Activated CD8-positive, alpha-beta memory T cell treated with anti-CD3 and anti-CD28 coated beads for 36 hours (primary cell): ENCODE measurements around the gene CD47. TPM values are rescaled to one million over a fixed set of nuclear protein-coding genes. Genes with fewer than 3 reads are reported as not detected.

Experiments used
- CTCF ChIA-PET: fragments of 350-600 bp; sonication (Branson Sonifier 250); formaldehyde crosslinking; loops from one replicate; lab custom pipeline; 2021; ENCODE audit warnings: antibody characterized with exemption; lab: Charles Lee
- POLR2A ChIA-PET: fragments of 350-600 bp; sonication (Branson Sonifier 250); formaldehyde crosslinking; loops from one replicate; lab custom pipeline; 2021; ENCODE audit warnings: antibody characterized with exemption; lab: Charles Lee
- total RNA-seq, 2 experiments: library from RNA; stranded (reverse); gene quantifications; one replicate each; pipeline ENCODE4 v1.2.3, GENCODE V29; 2021

The CD47 gene
- total RNA-seq, 2 experiments from 2014 or later: 107 to 108 TPM

DNA sequence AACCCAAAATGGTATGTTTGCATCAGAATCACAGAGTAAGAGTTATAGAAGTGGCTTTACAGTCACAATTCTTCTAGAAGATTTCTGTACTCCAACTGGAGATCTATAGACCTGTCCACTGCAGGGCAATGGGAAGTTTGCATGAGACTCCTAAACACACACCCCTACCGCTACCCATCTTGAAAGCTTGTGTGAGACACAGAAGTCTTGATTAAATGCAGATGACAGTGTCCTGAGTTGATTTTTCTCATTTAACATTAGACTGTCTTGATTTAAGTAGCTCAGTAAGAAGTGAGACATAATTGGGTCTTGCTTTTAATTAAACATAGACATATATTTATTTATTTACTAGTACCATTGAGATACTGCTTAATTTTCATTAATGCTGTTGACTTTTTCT lies 54.4 kb downstream of the CD47 start:
- ChIA-PET POLR2A (no interaction called here), CTCF (no interaction called here)

DNA sequence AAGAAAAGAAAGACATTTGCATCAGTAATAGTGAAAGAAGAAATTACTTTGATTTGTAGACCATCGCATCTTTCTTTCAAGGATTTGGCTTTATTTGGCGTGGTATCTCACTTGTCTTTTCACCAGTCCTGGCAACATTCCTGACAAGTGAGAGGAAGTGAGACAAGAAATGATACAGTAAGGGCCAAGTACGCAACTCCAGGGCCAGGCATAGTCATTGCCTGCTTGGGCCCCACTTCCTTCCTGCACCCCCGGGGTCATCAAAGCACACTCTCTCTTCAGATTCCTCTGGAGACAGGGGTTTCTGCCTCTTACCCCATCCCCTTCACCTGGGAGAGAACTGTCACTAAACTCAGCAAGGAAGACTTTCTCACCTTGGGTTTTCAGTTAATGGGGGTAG lies 55.1 kb downstream of the CD47 start:
- CTCF ChIA-PET: no interaction called here
- POLR2A ChIA-PET: no interaction called here

DNA sequence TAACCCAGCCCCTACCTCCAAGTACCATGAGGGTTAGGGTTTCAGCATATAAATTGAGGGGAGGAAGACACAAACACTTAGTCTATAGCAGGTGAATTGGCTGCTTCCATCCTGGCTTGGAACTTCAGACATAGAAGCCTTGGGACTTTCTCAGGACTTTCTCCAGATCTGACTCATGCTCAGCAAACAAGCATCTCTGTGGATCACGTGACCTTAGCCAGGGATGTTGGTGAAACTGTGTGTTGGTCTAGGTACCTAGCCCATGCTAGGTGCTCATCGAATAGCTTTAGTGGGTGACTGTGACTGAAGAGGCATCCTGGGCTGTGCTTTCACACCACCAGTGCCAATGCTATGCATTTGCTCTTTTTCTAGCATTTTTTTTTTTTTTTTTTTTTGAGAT lies 58.9 kb downstream of the CD47 start:
- CTCF ChIA-PET: no interaction called here
- POLR2A ChIA-PET: no interaction called here

DNA sequence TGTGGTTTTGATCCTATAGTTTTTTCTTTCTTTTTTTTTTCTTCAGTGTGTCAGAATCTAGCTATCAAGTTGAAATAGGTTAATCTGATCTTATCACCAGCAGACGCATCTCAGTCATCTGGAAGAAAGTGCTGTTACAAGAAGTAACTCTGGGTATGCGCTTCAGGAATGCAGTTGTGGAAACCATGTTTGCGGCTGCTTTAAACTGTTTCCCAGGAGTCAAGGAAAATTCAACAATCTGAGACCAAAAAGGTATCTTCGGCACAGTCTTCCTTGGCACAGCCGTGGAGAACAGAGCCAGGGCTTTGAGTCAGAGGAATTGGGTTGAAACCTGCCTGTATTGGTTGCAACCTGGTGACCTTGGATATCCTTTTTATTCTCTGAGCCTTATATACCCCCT lies 59.9 kb downstream of the CD47 start:
- POLR2A ChIA-PET: no interaction called here
- CTCF ChIA-PET: no interaction called here

DNA sequence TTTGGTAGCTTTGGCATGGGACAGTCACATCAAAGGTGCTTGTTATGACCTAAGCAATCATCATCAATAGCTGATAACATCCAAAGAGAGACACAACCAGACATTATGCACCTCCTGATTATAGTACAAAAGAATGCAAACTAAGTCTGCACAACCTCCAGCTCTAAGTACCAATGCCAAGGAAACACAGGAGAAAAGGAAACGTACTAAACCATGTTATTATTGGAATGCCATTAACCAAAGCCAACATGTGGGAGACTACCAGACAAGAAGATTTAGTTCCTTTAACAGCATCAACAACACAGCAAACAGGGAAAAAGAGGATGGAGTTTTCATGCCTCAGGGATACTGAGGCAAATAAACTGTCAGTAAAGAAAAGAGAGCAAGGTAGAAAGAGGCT lies 61.4 kb downstream of the CD47 start:
- ChIA-PET CTCF (no interaction called here), POLR2A (no interaction called here)

DNA sequence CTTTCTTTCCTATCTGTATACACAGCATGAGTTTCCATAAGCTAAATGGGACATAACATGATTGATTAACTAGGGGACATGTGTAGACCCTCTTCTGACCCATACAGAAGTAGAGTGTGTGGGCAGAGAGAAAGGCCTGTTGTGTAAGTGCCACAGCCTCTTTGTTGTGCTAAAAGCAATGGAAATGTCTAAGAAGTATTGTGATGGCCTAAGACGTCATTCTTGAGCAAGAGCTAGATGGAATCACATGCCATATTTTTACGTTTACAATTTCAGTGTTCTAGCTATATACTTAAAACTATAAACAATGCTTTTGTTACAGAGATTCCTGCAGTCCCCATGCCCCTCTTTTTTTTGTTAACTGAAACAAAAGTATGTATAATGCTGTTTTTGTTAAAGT lies 61.9 kb downstream of the CD47 start:
- CTCF ChIA-PET: no interaction called here

DNA sequence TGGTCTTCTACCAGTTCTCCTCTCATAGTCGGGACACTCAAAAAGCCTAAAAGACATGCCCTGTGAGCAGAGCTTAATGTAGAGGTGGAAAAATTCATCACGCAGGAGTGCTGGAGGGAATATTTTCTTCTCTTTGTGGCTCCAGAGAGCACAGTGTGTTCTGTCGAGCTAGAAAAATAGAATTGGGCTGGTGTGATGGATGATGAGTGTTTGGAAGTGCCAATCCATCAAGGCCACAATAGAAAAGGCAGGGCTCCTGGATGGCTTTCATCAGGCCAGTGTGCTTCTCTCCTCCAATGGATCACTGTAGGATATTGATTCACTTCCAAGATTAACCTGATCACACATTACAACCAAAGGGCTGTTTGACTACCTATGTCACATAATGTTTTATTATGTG lies 65.7 kb downstream of the CD47 start:
- ChIA-PET CTCF (no interaction called here), POLR2A (no interaction called here)

More for the DNA sequence above, 61.9 kb downstream of the CD47 start:
- POLR2A ChIA-PET: no interaction called here

DNA sequence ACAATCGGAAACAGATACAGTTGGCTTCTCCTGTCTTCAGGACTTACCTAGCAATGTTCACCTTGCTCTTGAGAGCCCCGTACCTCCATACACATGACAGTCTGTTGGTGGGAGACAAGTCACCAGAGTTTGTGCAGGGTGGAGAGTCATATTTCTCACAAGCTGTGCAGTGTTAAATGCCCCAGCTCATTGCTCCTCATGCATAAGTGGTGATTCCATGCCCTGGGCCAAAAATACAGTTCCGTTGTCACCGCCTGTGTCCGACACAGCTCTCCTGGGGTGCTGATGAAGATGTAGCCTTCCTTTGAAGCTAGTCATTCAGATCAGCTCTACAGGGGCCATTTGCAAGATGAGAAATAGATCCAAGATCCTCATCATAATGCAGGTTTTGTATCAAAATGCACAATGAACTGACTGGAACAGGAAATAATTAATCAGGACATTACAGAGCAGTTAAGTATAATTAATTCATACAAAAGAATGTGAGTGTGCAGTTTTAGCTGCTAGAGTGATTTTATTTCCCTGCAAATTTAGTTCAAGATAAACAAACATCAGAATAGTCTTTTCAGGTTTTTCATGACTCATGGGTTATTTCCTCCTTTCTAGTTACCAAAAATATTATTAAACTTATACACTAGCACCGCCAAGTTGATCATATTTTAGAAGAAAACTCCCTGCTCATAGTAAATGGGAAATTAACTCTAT lies 66.5 kb downstream of the CD47 start:
- ChIA-PET POLR2A (no interaction called here), CTCF (interaction anchor here (0.5 kb wide), 1 partner anchor 73 kb away, joined by 3 read pairs; no protein-coding TSS in a partner anchor)

DNA sequence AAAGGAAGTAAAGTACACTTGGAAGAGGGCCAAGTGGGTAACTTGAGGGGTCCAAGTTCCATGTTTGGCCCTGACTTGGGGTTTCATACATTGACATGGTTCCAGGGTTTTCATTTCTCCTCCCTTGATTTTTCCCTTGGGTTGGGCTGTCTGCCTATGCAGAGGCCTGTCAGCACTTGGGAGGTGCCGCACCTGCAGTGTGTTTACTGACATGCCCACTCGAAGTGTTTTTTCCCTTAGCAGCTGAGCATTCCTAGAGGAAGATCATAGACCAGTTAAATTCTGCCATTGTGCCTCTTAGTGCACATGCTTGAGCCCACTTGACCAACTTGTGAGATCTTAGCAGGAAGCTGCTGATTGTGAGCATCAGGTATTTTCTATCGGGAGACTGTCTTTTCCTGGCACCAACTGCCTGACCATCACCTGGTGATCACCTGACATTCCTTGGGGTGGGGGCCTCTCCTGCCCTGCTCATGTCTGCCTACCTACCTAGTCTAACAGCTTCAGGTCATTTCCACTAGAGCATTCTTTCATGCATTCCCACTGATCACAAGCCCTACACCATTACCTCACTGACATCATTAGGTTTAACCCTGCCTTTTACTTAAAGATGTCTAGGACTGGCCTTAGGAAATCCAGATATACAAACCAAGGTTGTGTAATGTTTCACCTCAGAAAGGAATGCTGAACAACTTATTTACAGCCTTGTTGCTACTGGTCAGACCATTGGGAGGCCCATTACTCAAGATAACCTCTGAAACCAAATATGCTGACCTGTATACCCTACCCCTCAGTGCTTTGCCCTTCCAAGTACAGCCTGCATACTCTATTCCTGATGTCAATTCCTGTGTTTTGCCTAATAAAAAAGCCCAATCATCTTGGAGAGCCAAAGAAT lies 68.3 kb downstream of the CD47 start:
- POLR2A ChIA-PET: no interaction called here
- CTCF ChIA-PET: no interaction called here

DNA sequence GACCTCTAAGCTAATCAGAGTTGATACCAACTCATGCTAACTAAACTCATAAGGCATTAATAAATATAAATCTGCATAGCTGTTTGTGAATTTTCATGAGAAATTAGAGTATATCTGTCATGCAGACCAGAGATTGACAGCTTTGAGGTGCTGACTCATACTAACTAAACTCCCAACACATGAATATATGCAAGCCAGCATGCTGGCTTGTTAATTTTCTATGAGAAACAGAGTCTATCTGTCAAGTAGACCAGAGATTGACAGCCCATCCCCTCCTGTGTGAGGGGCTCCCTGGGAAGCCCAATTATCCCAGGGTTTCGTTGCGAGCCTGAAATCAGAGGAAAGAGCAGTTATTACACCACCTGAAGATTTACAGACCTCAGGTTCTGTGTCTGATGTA lies 69.3 kb downstream of the CD47 start:
- ChIA-PET POLR2A (no interaction called here), CTCF (interaction anchor here (0.8 kb wide), 1 partner anchor 446 kb away, joined by 3 read pairs; no protein-coding TSS in a partner anchor)

DNA sequence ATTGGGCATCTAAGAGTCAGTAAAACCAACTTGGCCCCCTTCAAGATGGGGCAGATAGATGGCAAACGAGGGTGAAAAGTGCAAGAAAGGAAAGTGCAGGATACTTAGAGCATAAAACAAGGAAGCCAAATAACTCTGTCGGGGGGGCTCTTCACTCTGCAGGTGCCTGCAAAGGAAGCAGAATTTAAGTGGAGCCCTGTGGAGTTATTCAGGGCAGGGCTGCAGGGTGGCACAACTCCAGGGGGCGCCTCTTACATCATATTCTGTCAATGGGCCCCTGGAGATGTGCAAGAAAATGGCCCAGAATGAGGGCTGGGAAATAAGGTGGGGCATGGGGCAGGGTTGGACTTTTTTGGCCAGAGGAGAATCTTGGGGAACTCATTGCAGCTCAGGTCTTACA lies 69.7 kb downstream of the CD47 start:
- ChIA-PET CTCF (interaction anchor here (0.8 kb wide), 1 partner anchor 446 kb away, joined by 3 read pairs; no protein-coding TSS in a partner anchor), POLR2A (no interaction called here)

DNA sequence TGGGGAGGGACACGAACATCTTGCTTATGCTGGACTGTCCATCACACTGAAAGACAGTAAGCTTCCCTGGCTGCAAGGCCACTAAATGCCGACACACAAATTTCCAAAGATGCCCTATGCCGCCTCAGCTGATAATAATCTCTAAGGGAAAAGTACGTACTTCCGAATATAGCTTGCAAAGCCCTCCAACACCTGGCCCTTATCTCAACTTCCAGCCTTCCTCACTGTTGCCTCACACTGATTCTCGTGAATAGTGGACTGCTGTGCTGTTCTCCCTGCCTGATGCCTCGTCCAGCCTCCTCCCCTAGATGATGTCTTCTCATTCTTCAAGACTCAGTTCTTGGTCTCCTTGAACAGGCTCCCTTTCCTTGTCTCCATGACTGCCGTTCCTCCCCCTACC lies 72.3 kb downstream of the CD47 start:
- ChIA-PET POLR2A (no interaction called here), CTCF (no interaction called here)

DNA sequence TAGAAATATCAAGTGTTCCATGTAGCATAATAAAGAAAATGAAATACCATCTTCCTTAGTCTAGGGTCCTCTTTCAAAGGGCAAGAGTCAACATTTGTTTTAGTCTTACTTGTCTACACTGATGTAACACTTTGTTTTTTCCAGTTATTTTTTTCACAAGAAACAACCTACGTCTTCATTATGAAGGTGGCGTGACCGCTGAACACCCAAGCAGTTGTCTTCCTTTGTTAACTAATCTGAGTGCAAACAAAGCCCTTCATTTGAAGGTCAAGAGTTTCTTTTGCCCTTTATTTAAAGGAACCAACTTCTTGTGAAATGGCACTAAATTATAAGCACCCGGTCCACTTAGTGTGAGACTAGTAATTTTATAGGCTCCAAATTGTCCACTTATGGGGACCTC lies 73.2 kb downstream of the CD47 start:
- CTCF ChIA-PET: interaction anchor here (0.7 kb wide), 1 partner anchor 56 kb away, joined by 3 read pairs; no protein-coding TSS in a partner anchor
- POLR2A ChIA-PET: no interaction called here

DNA sequence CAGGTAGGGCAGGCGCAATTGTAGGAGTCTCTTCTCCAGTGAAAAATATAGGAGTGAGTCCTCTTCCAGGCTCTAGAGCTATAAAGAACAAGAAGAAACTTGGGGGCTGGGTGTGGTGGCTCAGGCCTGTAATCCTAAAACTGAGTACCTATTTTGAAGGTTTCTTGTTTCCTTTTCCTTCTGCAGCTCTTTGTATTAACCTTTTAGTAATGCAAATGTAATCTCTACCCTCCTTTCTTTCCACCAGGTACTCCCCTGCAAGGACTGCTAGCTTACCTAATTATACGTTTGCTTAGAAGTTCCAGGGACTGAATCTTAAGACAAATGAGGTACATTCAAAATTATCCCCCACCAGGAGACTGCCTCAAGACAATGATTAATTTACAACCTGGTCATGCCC lies 75.9 kb downstream of the CD47 start:
- ChIA-PET CTCF (no interaction called here), POLR2A (no interaction called here)

DNA sequence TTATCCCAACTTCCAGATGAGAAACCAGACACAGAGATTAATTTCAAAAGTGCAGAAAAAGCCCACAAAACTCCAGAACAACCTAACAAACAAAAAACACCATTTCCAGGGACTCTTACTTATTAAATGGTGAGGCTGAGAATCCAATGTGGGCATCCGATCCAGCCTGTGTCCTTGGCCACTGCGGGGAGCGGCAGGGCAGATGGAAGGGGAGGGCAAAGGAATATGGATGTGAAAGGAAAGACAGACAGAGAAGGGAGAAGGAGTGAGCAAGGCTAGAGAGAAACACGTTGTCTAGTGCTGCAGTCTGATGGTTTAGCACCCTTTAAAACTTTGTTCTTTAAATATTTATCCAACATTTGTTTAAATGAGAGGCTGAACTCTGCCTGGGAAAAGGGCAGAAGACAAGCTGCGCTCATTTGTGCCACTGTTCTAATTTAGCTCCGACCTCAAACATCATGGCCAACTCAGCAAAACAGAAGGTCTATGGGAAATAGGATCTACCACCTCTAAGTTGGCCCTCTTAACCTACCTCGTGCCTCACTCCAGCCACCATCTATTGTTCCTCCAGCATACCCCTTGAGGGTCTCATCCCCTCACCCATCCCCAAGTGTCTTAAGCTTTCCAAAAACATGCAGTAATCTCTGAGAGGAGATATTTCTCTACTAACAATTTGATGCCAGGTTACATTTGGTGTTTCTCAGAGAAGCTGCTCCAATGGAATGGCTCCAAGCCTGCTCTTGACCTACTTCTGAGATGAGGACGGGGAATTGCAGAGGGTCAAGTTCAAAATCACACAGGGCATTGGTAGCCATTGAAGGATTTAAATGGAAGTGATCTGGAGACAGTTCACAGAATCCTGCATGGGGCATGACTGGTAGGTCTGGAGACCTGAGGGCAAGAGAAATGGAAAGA lies 77.4 kb downstream of the CD47 start:
- CTCF ChIA-PET: no interaction called here
- POLR2A ChIA-PET: no interaction called here

DNA sequence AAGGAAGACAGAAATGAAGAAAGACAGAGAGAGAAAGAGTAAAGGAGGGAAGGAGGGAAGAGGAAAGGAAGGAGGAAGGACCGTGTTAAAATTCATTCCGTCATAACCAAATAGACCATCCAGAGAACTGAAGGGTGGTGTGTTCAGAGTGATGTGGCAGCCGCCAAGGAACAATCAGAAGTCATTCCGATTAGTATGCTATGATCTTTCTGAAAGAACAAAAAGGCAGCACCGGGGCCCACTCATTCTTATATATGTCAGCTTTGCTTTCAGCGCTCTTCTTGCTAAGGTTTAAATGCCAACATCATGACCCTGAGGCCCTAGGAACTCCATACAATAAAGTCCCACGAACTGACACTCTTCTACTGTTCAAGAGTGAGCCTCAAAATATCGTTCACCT lies 78.5 kb downstream of the CD47 start:
- POLR2A ChIA-PET: no interaction called here

DNA sequence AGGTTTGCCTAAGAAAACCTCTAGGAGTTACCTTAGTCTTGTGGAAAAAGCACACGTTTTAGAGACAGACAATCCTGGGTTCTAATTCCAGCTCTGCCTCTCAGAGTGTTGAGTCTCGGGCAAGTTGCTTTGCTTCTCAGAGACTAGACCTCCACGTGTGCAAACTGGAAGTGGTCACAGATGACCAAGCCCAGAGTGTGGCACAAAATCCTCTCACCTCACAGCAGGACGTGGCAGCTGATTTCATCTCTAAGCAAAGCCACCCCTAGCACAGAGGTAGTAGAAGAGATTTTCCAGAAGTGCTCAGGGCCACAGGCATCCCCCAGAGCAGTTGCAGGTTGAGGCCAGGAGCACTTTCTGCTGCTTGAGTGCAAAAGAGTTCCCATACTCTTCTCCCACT lies 79.2 kb downstream of the CD47 start:
- POLR2A ChIA-PET: no interaction called here

More for the DNA sequence above, 78.5 kb downstream of the CD47 start:
- CTCF ChIA-PET: no interaction called here

DNA sequence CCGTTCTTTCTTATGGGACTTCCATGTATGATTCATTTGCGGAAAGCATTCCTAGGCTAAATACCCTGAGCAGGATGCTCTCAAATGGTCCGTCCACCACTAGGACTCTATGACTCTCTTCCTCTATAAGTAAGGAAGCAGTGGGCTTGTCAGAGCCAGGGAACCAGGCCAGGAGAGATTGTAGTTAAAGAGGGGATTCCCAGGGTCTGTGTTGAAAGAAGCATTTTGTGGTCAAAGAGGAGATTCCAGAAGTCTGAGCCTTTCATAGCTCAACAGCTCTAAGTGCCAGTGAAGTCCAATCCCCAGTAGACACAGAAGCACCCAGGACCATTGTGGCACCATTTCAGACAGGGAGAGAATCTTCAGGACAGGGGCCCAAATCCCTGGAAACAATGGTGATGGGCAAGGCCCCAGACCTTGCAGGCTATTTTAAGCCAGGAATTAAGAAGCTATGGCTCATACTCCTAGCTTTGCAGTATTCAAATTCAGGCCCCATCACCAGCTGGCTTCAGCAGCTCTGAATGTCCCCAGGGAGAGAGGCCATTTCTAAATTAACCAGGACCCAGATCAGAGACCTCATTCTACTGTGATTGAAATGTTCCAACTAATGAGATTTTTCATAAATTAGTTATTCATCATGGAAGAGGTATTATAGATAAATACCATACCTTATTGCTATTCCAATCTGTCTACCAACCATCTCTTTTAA lies 81.7 kb downstream of the CD47 start:
- CTCF ChIA-PET: no interaction called here
- POLR2A ChIA-PET: no interaction called here

More for the DNA sequence above, 79.2 kb downstream of the CD47 start:
- CTCF ChIA-PET: no interaction called here

DNA sequence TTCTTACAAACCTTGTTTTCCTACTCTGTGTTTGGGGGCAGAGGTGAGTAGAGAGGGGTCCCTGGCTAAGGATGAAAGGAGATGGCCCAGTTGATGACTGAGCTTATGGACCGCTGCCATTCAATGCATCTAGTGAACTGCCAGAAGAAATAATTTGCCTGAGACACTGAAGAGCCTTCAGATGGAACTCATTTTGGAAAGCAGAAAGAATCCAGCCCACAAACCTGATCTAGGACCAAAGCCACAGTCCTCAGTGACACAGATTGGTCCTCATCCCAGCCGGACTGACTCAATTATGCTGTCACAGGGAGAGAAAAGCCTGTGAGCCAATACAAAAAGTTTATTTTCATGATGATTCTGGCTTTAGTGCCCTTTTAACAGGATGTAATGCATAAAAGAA lies 82.7 kb downstream of the CD47 start:
- POLR2A ChIA-PET: no interaction called here
- CTCF ChIA-PET: no interaction called here
